ENCODE results near the gene MAP2K1. TPM values are rescaled to one million over a fixed set of nuclear protein-coding genes. Genes with fewer than 3 reads are reported as not detected.

MAP2K1 gene
- total and polyA plus RNA-seq, 9 of the 15 experiments (the other 6 are each of a cell fraction or from before 2014, with no cell fraction given) = 7.5 to 58.3 (median 30.0) TPM

DNA sequence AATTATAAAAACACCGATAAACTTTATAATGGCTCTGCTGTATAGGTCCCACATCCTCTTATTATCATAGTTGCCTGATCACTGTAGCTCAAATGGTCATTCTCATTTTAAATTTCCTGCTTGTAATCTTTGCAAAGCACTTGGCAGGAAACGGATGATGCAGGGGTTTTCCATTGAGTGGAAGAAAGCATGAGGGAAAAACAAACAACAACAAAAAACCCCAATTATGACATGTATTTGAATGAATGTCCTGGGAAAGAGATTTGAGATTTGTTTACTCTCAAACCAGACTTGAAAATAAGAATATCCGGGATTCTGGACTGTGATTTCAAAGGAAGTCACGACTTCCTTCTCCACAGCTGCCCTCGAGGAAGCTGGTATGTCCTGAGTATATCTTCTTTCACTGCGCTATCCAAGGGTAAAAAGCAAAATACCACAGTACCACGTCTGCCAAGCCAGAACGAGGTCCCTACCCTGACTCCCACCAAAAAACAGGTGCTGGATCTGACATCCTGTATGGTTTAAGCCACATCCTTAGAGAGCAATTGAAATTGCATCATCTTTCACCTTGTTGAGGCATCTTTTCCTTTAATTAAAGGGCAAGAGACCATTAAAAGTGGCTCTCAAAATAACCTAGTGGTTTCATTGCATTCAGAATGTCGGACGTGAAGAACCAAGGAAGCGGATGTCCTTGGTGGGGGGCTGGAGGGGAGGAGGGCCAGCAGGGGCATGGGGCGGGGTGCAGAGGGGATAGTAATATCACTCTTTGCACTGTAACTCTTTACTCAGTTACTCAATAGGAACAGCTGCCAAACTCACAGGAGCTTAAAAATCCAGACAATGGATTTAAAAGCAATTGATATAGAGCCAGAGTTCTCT is 16.7 kb upstream of the MAP2K1 start (continued):
- TF ChIP-seq POLR2AphosphoS5 (IDR thresholded peaks at IDR 0.05; ENCODE audit: control insufficient read depth, insufficient read depth, low read depth, low read length) = no peak
- no peak for TF ChIP-seq ZNF140 (CRISPR knock-in tag; IDR thresholded peaks at IDR 0.05)
- no peak for TF ChIP-seq SOX6 (IDR thresholded peaks at IDR 0.05)
- TF ChIP-seq, protein P1, sequence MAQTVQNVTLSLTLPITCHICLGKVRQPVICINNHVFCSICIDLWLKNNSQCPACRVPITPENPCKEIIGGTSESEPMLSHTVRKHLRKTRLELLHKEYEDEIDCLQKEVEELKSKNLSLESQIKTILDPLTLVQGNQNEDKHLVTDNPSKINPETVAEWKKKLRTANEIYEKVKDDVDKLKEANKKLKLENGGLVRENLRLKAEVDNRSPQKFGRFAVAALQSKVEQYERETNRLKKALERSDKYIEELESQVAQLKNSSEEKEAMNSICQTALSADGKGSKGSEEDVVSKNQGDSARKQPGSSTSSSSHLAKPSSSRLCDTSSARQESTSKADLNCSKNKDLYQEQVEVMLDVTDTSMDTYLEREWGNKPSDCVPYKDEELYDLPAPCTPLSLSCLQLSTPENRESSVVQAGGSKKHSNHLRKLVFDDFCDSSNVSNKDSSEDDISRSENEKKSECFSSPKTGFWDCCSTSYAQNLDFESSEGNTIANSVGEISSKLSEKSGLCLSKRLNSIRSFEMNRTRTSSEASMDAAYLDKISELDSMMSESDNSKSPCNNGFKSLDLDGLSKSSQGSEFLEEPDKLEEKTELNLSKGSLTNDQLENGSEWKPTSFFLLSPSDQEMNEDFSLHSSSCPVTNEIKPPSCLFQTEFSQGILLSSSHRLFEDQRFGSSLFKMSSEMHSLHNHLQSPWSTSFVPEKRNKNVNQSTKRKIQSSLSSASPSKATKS (CRISPR knock-in tag; IDR thresholded peaks at IDR 0.05) = no peak
- no peak for TF ChIP-seq RB1 (IDR thresholded peaks at IDR 0.05; ENCODE audit: low read depth)
- TF ChIP-seq SUPT5H (IDR thresholded peaks at IDR 0.05) = no peak
- no peak for TF ChIP-seq SIN3B (IDR thresholded peaks at IDR 0.05; ENCODE audit: low read depth)
- no peak for TF ChIP-seq DPF2 (IDR thresholded peaks at IDR 0.05)
- TF ChIP-seq JUN (IDR thresholded peaks at IDR 0.05; ENCODE audit: borderline replicate concordance, low read depth, low read length) = peak; percentile 47; the same call in 1 of the 2 replicates
- no peak for TF ChIP-seq JUN (CRISPR knock-in tag; IDR thresholded peaks at IDR 0.05; ENCODE audit: borderline replicate concordance)
- no peak for TF ChIP-seq NR4A1 (CRISPR knock-in tag; IDR thresholded peaks at IDR 0.05)
- peak; percentile 61; the same call in 1 of the 2 replicates for TF ChIP-seq NR4A1 (tag; IDR thresholded peaks at IDR 0.05)
- TF ChIP-seq MCM7 (IDR thresholded peaks at IDR 0.05) = no peak
- TF ChIP-seq RBM14 (IDR thresholded peaks at IDR 0.05; ENCODE audit: borderline replicate concordance, insufficient read depth, low read depth, low read length) = no peak
- TF ChIP-seq NFIC (IDR thresholded peaks at IDR 0.05) = no peak
- no peak for TF ChIP-seq SRSF1 (IDR thresholded peaks at IDR 0.05; ENCODE audit: low read depth, low read length)
- no peak for TF ChIP-seq ELF2 (CRISPR knock-in tag; IDR thresholded peaks at IDR 0.05)
- 0 out of 2 replicates have a peak, but pooled peaks have one; percentile 32 for TF ChIP-seq SMARCA4 (IDR thresholded peaks at IDR 0.05)
- TF ChIP-seq HMG20A (CRISPR knock-in tag; conservative IDR thresholded peaks at IDR 0.05) = no peak
- TF ChIP-seq, protein P2, sequence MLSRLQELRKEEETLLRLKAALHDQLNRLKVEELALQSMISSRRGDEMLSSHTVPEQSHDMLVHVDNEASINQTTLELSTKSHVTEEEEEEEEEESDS (CRISPR knock-in tag; IDR thresholded peaks at IDR 0.05) = no peak
- TF ChIP-seq MECOM (CRISPR knock-in tag; IDR thresholded peaks at IDR 0.05) = no peak
- peak; percentile 97 for TF ChIP-seq CEBPG (CRISPR knock-in tag; IDR thresholded peaks at IDR 0.05)
- TF ChIP-seq CEBPG (tag; conservative IDR thresholded peaks at IDR 0.05 in 1 of 2, IDR thresholded peaks at IDR 0.05 in 1 of 2) = peak; percentile 99
- TF ChIP-seq CCNT2 (IDR thresholded peaks at IDR 0.05; ENCODE audit: borderline replicate concordance, extremely low read depth, insufficient read length, low read depth, low read length) = no peak
- TF ChIP-seq SMARCC2 (IDR thresholded peaks at IDR 0.05; ENCODE audit: low read depth) = no peak
- no peak for TF ChIP-seq ZNF707 (CRISPR knock-in tag; conservative IDR thresholded peaks at IDR 0.05)
- no peak for TF ChIP-seq MTA2 (IDR thresholded peaks at IDR 0.05; ENCODE audit: low read depth)
- no peak for TF ChIP-seq ZNF584 (CRISPR knock-in tag; IDR thresholded peaks at IDR 0.05; ENCODE audit: low read depth)
- TF ChIP-seq STAT5A (IDR thresholded peaks at IDR 0.05; ENCODE audit: borderline replicate concordance, low read length) = no peak
- peak; percentile 90 for TF ChIP-seq L3MBTL2 (IDR thresholded peaks at IDR 0.05)
- TF ChIP-seq GABPA (tag; conservative IDR thresholded peaks at IDR 0.05; ENCODE audit: low read depth) = 0 out of 2 replicates have a peak, but pooled peaks have one; percentile 45
